Endometrial microvascular endothelial cells (primary cell): Measurements from ENCODE around the gene SNORC. TPM values are rescaled to one million over a fixed set of nuclear protein-coding genes. Genes with fewer than 3 reads are reported as not detected.

ENCODE experiments used
- in situ Hi-C: cut with HindIII; loops from 2 replicates; pipeline ENCODE4 v1.10.0; 2017; ENCODE audit warnings: low sequenced_read_pairs, low pct_unique_long_range_greater_than_20kb; ENCODE audit errors: inconsistent ontology term
- total RNA-seq: library from RNA; depleted of rRNA; stranded (reverse); fragments of >200 nt; gene quantifications from one replicate; pipeline ENCODE4 v1.2.3, GENCODE V29; 2015; ENCODE audit errors: inconsistent ontology term

Gene SNORC
- total RNA-seq, 1 donor from 2014 or later, result not detected

DNA sequence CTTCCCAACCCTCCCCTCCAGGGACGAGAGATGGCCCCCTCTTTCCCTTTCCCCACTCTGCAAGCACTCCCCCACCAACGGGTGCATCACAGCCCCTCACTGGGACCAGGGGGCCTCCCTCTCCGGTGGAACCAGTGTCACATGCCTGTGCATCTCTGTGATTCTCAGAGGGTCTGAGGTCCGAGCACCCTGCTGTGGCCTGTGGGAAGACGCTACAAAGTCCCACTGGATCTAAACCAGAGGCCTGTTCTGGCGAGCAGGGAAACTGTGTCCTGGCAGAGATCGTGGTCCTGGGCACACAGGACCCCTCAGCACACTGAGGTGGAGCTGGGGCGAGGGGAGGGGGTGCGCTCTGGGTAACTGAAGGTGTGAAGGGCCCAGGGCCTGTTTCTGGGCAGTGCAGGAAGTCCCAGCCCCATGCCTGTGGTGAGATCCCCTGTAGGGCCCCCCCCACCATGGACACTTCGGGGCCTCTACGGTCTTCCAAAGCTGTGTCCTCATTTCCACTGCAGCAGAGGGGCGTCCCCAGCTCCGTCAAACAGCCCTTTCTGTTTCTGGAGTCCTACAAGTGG lies 8.0 kb downstream of the SNORC start:
- in situ Hi-C loops, result no loop called here

DNA sequence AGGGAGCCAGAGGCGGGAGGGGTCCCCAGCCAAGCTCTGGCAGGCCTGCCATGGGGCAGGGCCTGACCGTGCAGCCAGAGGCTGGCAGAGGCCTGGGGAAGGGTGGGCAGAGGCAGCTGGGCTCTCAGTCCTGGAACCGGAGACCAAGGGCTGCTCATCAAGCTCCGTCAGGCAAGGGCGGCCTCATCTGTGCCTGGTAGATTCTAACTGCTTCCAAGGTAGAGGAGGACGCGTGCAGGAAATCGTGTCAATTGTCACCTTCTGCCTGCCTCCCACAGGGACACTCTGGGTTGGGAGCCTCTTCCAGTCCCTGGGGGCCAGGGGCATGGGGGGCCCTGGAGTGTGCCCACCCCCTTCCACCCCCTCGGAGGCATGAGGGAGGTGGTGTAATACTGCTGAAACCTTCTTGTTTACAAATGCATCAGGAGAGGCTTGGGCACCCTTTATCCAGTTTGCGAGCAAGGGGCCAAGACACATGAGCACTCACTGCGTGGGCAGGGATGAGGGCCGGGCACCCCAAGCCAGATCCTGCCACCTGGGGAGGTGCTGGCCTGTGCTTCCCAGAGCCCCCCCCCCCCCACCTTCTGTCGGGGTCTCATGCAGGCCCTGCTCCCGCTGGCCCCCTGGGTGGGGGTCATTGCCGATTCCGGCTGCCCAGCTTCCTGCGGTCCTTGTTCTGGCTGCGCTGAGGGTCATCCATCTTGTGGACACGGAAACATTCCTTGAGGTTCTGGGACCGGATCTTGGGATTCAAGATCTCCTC lies 9.0 kb downstream of the SNORC start:
- in situ Hi-C loops, result no loop called here

DNA sequence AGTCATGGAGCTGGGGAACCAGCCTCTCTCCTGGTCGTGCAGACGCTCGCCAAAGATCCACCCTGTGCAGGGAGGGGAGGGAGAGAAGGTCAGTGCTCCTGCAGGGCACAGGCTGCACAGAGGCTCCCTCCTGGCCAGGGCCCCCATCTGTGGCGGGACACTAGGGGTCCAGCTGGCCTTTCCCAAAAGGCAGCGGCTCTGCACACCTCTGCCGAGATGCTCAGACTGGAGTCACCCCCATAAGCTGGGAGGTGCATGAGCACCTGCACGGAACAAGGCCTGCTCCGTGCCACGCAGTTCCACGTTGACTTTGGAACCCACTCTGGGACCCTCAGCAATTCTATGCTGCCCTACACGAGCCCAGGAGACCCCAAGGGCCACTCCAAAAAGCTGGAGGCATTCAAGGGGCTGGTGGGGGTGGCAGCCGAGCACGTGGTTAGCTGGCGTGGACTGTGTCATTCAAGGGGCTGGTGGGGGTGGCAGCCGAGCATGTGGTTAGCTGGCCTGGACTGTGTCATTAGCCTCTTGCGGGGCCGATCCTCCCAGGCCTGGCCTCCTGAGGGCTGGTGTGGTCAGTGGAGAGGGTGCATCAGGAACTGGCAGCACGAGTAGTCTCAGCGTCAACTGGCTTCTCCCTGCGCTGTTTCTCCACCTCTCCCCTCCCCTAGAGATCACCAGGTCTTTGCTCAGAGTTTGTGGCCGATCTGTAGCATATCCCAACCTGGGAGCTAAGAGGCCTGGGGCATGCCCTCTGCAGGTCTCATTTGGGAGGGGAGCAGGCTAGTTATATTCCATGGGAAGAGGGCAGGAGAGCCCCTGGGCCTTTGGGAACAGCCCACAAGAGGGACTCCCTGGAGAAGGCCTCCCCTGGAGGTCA lies 9.8 kb downstream of the SNORC start:
- in situ Hi-C loops, result no loop called here

DNA sequence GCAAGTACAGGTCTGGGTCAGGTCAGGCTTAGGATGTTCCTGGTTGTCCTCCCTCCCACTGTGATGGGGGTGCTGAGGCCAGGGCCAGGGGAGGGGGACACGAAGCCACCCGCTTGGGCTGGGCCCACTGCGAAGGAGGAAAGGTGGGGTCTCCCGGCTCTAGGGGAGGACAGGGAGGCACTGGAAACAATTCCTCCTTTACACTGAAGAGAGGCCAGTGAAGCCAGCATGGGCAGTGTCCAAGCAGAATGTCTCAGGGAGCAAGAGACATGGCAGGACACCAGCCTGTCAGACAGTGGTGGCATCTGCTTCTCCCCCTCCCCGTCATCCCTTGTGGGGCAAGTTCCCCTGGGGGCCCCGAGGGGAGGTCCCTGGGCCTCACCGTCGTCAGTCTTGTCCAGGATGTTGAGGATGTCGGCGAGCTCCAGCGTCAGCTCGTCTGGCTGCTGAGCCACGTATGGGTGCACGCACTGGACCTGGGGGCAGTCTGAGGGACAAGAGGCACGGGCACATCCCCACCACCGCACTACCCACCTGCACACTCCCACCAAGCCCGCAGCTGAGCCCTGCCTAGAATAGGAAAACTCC lies 10.8 kb downstream of the SNORC start:
- in situ Hi-C loops, result no loop called here

DNA sequence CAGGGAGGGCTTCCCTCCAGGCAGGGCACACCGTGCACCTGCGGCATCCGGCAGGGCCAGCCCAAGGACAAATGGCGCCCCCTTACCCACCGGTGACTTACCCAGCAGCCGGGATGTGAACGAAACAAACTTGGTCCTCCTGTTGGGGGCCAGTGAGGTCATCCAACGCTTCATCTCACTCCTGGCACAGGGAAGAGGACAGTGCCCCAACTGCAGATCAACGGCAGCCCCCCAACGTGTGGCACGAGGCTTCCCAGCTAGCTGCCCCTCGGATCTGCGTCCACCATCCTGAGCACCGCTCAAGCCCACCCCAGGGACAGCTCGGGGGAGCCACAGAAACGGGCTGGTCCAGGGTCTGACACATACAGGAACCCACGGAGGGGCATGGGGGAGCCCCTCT lies 12.0 kb downstream of the SNORC start:
- in situ Hi-C loops, result no loop called here

DNA sequence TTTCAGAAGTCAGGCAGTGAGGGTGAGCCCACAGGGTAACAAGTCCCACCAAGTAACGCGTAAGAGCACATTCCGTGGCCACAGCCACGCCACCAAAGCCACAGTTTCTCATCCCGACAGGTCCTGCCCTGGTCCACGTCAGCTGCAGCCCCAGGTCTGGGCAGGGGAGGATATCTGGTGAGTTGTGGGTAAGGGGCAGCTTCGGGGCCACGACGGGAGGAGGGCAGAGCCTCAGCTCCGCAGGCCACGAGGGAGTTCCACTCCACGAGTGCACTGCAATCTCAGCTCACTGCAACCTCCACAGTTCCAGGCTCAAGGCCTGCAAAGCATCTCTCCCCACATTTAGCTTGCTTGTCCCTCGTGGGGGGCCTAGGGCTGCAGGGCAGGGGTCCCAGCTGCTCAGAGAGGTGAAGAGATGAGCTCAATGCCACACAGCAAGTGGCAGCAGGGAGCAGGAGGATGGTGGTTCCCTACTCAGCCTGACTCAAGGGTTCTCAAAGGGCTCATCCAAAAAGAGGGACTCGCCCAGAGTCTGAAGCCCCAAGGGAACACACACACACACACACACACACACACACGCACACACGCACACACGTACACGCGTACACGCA lies 12.5 kb downstream of the SNORC start:
- in situ Hi-C loops, result no loop called here

DNA sequence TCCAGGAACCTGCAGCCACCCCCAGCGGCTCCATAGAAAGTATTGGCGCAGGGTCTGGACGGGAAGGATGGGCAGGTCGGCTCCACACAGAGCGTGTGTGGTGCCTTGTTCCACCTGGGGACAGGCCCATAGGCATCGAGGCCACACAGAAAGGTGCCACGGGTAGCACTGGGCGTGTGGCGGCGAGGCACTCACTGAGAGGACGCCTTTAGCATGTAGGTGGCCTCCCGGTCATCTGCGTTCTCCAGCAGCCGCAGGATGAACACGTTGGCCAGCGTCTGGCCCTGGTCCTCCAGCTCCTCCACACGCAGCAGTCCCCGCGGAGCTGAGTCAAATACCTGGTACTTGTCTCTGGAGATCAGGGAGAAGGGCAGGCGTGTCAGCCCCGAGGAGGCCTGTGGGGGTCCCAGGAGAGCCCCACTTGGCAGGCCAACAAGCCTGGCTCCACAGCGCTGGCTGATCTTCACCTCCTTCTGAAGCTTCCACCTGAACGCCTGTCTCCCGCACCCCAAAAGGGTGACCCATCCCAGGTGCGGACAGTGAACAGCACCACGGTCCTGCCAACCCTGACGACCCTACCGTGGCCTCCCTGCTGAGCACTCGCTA lies 13.2 kb downstream of the SNORC start:
- in situ Hi-C loops, result no loop called here

DNA sequence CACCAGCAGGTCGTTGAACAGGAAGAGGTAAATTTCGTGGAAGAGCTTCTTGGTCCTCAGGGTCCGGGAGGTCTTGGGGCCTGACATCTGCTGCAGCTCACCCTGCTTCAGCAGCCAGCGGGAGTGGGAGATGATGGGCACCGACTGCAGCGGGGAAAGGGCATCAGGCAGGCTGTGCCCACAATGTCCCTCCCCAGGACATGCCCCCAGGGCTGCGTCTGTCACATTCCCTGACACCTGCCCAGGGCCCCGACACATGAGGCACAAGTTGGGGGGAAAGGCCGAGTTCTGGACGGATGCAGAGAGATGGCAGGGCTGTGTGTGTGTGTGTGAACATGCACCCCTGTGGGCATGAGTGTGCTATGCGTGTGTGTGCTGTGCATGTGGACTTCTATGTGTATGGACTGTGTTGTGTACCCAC lies 13.9 kb downstream of the SNORC start:
- in situ Hi-C loops, result no loop called here

DNA sequence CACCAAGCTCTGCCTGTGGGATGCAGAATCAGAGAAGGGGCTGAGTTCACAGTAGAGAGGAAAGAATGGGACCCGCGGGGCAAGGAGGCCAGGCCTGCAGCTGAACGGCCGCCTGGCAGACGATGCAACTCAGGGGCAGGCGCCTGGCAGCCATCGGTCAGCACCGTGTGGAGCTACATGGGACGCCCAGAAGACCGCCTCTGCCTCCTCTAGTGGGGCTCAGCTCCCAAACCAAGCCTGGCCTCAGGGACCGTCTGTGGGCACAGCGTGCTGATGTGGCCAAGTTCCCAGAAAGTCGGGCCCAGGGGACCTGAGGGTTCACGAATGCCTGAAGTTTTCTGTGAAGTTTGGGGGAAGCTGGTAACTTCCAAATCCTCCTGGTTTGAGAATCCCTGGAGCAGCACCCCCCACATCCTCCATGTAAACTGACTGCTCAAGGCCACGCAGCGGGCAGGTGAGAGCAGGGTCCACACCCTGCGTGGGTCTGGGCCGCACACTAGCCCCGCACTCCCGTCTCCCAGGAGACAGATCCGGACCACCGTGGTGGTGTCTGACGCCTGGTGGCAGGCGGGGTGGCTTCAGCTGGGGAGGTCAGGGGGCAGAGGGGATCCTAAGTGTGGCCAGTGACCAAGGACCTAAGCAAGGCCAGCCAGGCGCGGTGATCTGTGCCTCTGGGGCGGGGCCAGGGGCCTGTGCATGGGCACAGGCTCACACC lies 14.6 kb downstream of the SNORC start:
- in situ Hi-C loops, result no loop called here

DNA sequence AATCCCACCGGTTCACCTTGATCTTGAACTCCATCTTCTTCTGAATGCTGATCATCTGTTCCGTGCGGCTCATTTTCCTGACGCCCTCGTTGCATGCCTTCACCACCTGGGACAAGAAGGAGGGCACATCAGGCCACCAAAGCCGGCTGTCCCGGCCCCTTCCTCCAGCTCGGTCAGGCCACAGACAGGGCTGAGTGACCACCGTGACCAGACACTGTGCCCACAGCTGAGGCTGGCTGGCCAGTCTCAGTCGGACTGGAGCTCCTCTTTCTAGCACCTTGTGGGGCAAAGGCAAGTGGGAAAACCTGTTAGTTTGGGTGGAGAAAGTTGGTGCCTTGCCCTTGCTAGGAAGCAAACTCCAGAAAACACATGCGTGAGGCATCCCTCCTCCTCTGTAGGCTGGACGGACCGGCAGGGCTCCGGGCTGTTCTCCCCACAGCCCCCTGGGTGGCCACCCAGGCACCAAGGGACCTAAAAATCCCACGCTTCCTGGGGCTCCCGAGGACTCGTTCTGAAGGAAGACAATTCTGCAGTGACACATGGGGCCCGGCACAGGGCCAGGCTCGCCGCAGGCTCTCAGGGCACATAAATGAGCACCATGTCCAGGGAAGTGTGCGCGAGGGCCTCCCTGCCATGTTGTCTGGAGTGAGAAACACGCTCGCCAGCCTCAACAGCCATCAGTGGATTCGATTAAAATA lies 15.3 kb downstream of the SNORC start:
- in situ Hi-C loops, result no loop called here

DNA sequence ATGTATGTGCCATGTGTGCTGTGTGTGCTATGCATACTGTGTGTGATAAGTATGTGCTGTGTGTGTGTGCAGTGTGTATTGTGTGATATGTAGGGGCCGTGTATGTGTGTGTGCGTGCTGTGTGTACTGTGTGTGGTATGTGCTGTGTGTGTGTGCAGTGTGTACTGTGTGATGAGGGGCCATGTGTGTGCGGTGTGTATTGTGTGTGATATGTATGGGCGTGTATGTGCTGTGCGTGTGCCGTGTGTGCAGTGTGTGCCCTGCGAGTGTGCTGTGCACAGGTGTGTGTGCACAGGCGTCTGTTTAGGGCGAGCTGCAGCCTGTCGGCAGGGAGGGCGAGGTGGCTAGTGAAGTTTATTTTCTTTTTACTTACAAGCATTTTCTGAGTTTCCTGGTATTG lies 16.1 kb downstream of the SNORC start:
- in situ Hi-C loops, result no loop called here

DNA sequence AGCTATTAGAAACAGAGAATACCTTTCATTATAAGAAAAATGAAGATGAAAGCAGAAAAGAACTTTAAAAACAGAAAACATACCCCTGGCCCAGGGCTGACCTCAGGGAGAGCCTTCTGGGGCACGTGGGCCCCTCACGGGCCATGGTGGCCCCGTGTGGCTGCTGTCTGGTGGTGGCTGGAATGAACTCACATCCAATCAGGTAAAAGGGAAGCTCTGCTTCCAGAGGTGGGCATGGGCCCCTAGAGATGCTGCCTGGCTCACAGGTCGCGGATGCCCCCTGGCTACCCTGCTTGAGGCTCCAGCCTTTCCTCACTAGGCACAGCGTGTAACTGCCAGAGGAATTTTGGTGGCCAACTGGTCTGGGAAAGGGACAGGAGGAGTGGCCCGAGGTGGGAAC lies 16.6 kb downstream of the SNORC start:
- in situ Hi-C loops, result no loop called here

DNA sequence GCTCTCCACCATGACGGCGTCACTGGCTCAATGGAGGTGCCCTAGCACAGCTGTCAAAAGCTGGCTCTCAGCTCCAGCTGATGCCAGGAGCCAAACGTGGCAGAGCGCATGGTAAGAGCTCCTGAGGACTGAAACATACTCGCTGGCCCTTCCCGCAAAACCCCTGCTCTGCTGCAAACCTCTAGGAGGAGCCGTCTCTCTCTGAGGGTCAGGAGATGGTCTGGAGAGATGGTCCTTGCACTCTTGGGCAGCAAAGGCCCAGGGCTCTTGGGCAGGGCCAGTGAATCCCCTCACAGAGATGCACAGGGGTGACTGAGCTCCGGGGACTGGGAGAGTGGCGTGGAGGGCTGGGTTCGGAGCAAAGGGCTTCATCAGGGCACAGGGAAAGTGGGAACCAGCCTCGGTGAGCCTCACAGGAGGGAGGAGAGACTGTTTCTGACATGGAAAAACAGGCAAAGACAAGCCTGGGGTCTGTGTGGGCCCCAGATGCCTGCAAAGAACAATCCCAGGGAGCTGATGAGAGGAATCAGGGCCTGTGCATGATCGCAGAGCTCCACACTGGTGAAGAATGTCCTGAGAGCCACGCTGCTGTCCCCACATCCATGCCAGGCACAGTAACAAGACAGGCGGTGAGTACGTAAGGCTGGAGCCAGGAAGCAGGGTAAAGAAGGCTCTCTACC lies 17.2 kb downstream of the SNORC start:
- in situ Hi-C loops, result no loop called here

DNA sequence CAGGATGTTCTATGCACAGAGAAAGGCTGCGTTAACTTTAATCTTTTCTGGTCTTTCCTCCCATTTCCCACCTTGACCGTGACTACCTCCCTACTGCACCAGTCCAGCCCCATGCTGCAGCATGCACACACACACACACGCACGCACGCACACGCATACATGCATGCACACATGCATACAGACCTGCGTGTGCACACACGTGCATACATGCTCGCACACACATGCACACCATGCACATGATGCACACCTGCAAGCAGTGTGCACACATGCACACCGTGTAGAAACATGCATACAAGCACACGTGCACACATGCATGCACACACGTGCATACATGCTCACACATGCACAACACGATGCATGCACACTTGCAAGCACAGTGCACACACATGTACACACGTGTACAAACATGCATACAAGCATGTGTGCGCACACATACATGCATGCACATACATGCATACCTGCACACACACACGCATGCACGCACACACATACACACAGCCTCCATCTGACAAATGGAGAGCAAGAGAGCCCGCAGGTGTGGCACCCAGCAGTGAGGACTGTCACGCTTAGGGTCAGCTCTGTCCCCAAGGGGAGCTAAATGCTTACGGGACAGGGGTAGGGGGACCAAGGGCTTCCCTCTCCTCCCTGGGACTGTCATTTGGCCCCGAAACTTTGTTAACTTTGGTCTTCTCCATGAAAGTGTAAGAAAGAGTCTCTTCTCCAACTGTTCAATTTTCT lies 18.2 kb downstream of the SNORC start:
- in situ Hi-C loops, result no loop called here

DNA sequence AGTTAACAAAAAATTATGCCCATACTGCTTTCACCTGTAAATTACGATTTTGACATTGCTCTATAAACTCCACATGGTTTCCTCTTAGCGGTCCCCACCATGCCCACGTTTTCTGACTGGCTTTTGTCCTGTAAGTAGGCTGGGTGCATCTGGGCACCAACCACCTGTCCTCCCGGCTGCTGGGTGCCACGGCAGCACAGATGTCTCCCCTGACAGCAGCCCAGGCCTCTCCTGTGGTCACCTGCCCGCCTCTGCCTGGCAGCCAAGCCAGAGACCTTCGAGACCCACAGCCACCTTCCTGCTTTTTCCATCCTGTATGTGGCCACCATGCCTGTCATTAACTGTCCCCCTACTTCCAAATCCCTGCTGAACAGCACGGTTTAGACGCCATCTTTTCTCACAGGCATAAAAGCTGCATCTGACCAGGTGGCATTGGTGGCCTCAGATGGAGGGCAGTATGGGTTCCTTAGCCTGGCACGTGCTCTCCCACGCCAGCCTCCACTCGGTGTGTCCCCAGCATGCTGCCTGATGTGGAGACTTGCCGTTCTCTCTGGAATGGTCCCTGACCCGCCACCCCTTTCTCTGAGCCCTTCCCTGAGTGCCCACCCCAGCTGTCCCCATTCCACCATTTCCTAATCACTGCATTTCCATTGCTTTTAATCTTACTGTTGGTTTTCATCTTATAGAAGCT lies 18.9 kb downstream of the SNORC start:
- in situ Hi-C loops, result no loop called here

DNA sequence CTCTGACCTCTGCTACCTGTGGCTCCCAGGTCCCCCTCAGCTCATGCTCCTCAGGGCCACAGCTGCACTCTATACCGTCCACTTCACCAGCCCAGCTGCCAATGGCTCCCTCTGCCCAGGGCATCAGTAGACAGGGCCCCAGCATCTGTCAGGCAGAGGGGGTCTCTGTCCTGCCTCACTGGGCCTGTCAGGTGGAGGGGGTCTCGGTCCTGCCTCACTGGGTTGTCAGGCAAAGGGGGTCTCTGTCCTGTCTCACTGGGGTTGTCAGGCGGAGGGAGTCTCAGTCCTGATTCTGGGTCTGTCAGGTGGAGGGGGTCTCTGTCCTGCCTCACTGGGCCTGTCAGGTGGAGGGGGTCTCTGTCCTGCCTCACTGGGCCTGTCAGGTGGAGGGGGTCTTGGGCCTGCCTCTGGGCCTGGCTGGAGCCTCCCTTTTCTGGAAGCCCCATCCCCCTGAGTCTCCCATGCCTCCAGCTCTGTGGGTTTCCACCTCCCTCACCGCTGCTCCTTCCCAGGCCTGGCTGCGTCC lies 19.9 kb downstream of the SNORC start:
- in situ Hi-C loops, result no loop called here
